GM15510 (cell line): Measurements from ENCODE around the gene FARP1.

Source experiments
- POLR2A ChIP-seq: IDR thresholded peaks from 3 replicates; pipeline ENCODE4 v1.6.1; 2011; ENCODE audit warnings: borderline replicate concordance; ENCODE audit not compliant: insufficient read length; ENCODE audit errors: extremely low read depth

Gene FARP1

GRCh38 chr13:98405107-98405571 lies 262.2 kb downstream of the FARP1 start:
- no peak for TF ChIP-seq POLR2A

- TF ChIP-seq POLR2A = no peak
These were observed 262.9 kb downstream of the FARP1 start for GRCh38 chr13:98405690-98406344.

GRCh38 chr13:98406427-98406826 lies 263.5 kb downstream of the FARP1 start:
- TF ChIP-seq POLR2A = no peak

- no peak for TF ChIP-seq POLR2A
These were observed 264.1 kb downstream of the FARP1 start for GRCh38 chr13:98406971-98407370.

- no peak for TF ChIP-seq POLR2A
These were observed 264.7 kb downstream of the FARP1 start for GRCh38 chr13:98407575-98407974.

GRCh38 chr13:98409281-98409680 lies 266.4 kb downstream of the FARP1 start:
- TF ChIP-seq POLR2A = no peak

- TF ChIP-seq POLR2A = no peak
These were observed 267.7 kb downstream of the FARP1 start for GRCh38 chr13:98410612-98411011.

- no peak for TF ChIP-seq POLR2A
These were observed 268.1 kb downstream of the FARP1 start for GRCh38 chr13:98411013-98411412.

- TF ChIP-seq POLR2A = no peak
These were observed 268.8 kb downstream of the FARP1 start for GRCh38 chr13:98411617-98412265.

- TF ChIP-seq POLR2A = no peak
These were observed 270.9 kb downstream of the FARP1 start for GRCh38 chr13:98413796-98414195.

- no peak for TF ChIP-seq POLR2A
These were observed 272.6 kb downstream of the FARP1 start for GRCh38 chr13:98415326-98416070.

GRCh38 chr13:98416408-98416807 lies 273.5 kb downstream of the FARP1 start:
- no peak for TF ChIP-seq POLR2A

GRCh38 chr13:98419786-98420553 lies 277.1 kb downstream of the FARP1 start:
- TF ChIP-seq POLR2A = no peak

GRCh38 chr13:98420554-98421175 lies 277.8 kb downstream of the FARP1 start:
- no peak for TF ChIP-seq POLR2A
